ENCODE measurements around the gene CERS4.

Gene CERS4

DNA sequence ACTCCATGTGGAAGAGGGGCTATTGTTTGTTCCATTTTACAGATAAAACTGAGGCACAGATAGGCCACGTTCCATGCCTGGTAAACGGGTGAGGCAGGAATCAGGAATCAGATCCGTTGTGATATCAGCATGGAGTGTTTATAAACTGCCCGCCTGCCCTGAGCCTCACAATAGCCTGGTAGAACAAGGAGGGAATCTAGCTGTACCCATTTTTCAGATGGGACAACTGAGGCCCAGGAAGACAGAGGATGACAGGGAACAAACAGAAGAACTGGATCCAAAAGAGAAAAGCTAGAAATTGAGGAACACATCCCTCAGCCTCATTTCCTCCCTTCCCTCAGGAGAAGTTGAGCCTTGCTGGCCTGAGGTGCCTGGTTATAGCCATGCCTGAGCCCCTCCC lies 32.5 kb downstream of the CERS4 start:
- H3K36me3 ChIP-seq (ENCODE audit: insufficient read depth, low read length) = peaks cover 28% of the 10 kb centered on the region
- no peaks in the 10 kb centered on the region; the same call in 1 of the 2 replicates for H3K27me3 ChIP-seq (ENCODE audit: insufficient read depth, low read length)
- H3K4me3 ChIP-seq (ENCODE audit: low read depth, low read length, poor library complexity, severe bottlenecking) = no peak overlapping the region
- H3K9ac ChIP-seq (ENCODE audit: low read length) = no peak overlapping the region
- no peaks in the 10 kb centered on the region for H4K20me1 ChIP-seq (ENCODE audit: insufficient read depth, low read length)
- no peaks in the 10 kb centered on the region for H3K79me2 ChIP-seq (ENCODE audit: insufficient read depth, low read length)
- peaks cover 12% of the 10 kb centered on the region for H3K4me1 ChIP-seq (ENCODE audit: insufficient read depth, low read length, severe bottlenecking)
- TF ChIP-seq, protein P1, sequence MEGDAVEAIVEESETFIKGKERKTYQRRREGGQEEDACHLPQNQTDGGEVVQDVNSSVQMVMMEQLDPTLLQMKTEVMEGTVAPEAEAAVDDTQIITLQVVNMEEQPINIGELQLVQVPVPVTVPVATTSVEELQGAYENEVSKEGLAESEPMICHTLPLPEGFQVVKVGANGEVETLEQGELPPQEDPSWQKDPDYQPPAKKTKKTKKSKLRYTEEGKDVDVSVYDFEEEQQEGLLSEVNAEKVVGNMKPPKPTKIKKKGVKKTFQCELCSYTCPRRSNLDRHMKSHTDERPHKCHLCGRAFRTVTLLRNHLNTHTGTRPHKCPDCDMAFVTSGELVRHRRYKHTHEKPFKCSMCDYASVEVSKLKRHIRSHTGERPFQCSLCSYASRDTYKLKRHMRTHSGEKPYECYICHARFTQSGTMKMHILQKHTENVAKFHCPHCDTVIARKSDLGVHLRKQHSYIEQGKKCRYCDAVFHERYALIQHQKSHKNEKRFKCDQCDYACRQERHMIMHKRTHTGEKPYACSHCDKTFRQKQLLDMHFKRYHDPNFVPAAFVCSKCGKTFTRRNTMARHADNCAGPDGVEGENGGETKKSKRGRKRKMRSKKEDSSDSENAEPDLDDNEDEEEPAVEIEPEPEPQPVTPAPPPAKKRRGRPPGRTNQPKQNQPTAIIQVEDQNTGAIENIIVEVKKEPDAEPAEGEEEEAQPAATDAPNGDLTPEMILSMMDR (IDR thresholded peaks at IDR 0.05; ENCODE audit: low read length) = no peak
- TF ChIP-seq EZH2 (IDR thresholded peaks at IDR 0.05; ENCODE audit: borderline replicate concordance, low read length) = no peak
- peaks cover 7% of the 10 kb centered on the region for H3K9me3 ChIP-seq (ENCODE audit: low read length)
- no peak overlapping the region for H2AFZ ChIP-seq (ENCODE audit: low read length)
- no peak overlapping the region for H3K4me2 ChIP-seq (ENCODE audit: low read length)
- H3K27ac ChIP-seq (ENCODE audit: low read depth, low read length, poor library complexity, severe bottlenecking) = no peak overlapping the region
- no peaks in the 10 kb centered on the region for H3F3A ChIP-seq (ENCODE audit: insufficient read depth, low read length)
- no peaks in the 10 kb centered on the region for H3K9me2 ChIP-seq (ENCODE audit: low read depth, low read length)

DNA sequence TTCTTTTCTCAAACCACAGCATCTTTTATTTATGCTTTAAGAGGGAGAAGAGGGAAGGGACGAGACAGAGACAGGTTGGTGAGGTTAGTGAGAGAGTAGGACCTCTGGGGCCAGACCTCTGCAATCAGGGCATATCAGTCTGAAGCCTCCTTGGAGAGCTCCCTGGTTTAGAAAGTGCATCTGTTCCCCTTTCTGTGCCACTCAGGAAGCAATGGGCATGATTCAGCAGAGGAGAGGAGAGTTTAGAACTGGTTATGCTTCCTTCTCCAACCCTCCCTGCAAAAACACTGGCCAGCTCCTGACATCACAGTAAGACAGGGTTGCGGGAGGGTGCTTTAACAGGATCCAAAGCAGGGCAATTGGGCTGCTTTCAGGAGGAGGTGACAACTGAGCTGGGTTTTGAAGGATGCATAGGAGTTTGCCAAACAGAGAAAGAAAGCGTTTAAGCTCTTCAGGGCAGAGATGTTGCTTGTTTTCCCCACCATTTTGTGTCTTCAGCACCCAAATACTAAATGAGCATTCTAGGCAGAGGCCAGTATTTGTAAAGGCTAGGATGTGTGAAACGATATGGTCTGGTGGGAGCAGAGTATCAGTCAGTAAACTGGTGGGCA lies 33.1 kb downstream of the CERS4 start:
- peaks cover 7% of the 10 kb centered on the region for H3K9me3 ChIP-seq (ENCODE audit: low read length)
- no peak for TF ChIP-seq EZH2 (IDR thresholded peaks at IDR 0.05; ENCODE audit: borderline replicate concordance, low read length)
- TF ChIP-seq, protein P1 (IDR thresholded peaks at IDR 0.05; ENCODE audit: low read length) = no peak
- H3K27me3 ChIP-seq (ENCODE audit: insufficient read depth, low read length) = no peaks in the 10 kb centered on the region; the same call in 1 of the 2 replicates
- H3K79me2 ChIP-seq (ENCODE audit: insufficient read depth, low read length) = no peaks in the 10 kb centered on the region
- no peak overlapping the region for H3K9ac ChIP-seq (ENCODE audit: low read length)
- no peaks in the 10 kb centered on the region for H3F3A ChIP-seq (ENCODE audit: insufficient read depth, low read length)
- H3K4me3 ChIP-seq (ENCODE audit: low read depth, low read length, poor library complexity, severe bottlenecking) = no peak overlapping the region
- H4K20me1 ChIP-seq (ENCODE audit: insufficient read depth, low read length) = no peaks in the 10 kb centered on the region
- H3K36me3 ChIP-seq (ENCODE audit: insufficient read depth, low read length) = peaks cover 28% of the 10 kb centered on the region
- no peak overlapping the region for H3K27ac ChIP-seq (ENCODE audit: low read depth, low read length, poor library complexity, severe bottlenecking)
- H2AFZ ChIP-seq (ENCODE audit: low read length) = no peak overlapping the region
- H3K4me1 ChIP-seq (ENCODE audit: insufficient read depth, low read length, severe bottlenecking) = peaks cover 12% of the 10 kb centered on the region
- no peak overlapping the region for H3K4me2 ChIP-seq (ENCODE audit: low read length)
- H3K9me2 ChIP-seq (ENCODE audit: low read depth, low read length) = no peaks in the 10 kb centered on the region

DNA sequence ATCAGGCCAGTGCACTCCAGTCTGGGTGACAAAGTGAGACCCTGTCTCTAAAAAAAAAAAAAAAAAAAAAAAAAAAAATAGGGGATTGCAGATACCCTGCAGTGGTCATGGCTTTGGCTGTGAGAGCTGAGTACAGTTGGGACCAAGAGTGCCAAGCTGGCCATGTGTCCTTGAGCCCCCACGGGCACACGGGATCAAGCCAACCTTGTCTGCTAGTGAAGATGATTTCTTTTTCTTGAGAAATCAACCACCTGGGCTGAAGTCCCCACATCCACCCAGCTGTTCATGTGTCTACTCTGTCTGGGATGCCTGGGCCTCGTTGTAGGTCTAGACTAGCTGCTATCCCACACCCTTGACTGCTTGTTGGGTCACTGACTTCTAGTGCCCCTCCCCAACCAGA lies 34.0 kb downstream of the CERS4 start:
- peaks cover 28% of the 10 kb centered on the region for H3K36me3 ChIP-seq (ENCODE audit: insufficient read depth, low read length)
- H3K4me1 ChIP-seq (ENCODE audit: insufficient read depth, low read length, severe bottlenecking) = peaks cover 12% of the 10 kb centered on the region
- H3K4me2 ChIP-seq (ENCODE audit: low read length) = no peak overlapping the region
- H3K9ac ChIP-seq (ENCODE audit: low read length) = no peak overlapping the region
- H4K20me1 ChIP-seq (ENCODE audit: insufficient read depth, low read length) = no peaks in the 10 kb centered on the region
- H2AFZ ChIP-seq (ENCODE audit: low read length) = no peak overlapping the region
- H3K79me2 ChIP-seq (ENCODE audit: insufficient read depth, low read length) = no peaks in the 10 kb centered on the region
- H3F3A ChIP-seq (ENCODE audit: insufficient read depth, low read length) = no peaks in the 10 kb centered on the region
- peaks cover 7% of the 10 kb centered on the region for H3K9me3 ChIP-seq (ENCODE audit: low read length)
- no peaks in the 10 kb centered on the region for H3K9me2 ChIP-seq (ENCODE audit: low read depth, low read length)
- TF ChIP-seq, protein P1 (IDR thresholded peaks at IDR 0.05; ENCODE audit: low read length) = no peak
- no peak for TF ChIP-seq EZH2 (IDR thresholded peaks at IDR 0.05; ENCODE audit: borderline replicate concordance, low read length)
- H3K4me3 ChIP-seq (ENCODE audit: low read depth, low read length, poor library complexity, severe bottlenecking) = no peak overlapping the region
- H3K27me3 ChIP-seq (ENCODE audit: insufficient read depth, low read length) = no peaks in the 10 kb centered on the region; the same call in 1 of the 2 replicates
- no peak overlapping the region for H3K27ac ChIP-seq (ENCODE audit: low read depth, low read length, poor library complexity, severe bottlenecking)
